ENCODE results near the gene ARPC1A.

ARPC1A gene

GRCh38 chr7:99404235-99404976, 78.7 kb downstream of the ARPC1A start:
- no peak for DNase-seq (ENCODE audit: low read depth)
- no peak for TF ChIP-seq CTCF (IDR thresholded peaks at IDR 0.05; ENCODE audit: insufficient read depth, low read depth, low read length, missing control alignments)

GRCh38 chr7:99404977-99405320, 79.3 kb downstream of the ARPC1A start:
- no peak for DNase-seq (ENCODE audit: low read depth)
- no peak for TF ChIP-seq CTCF (IDR thresholded peaks at IDR 0.05; ENCODE audit: insufficient read depth, low read depth, low read length, missing control alignments)
- H3K4me3 ChIP-seq (ENCODE audit: low read depth, low read length), result no peak overlapping the region

More at GRCh38 chr7:99404235-99404976, 78.7 kb downstream of the ARPC1A start:
- no peak overlapping the region for H3K4me3 ChIP-seq (ENCODE audit: low read depth, low read length)

- peak overlapping the region; percentile 73 for H3K4me3 ChIP-seq (ENCODE audit: low read depth, low read length)
- no peak for TF ChIP-seq CTCF (IDR thresholded peaks at IDR 0.05; ENCODE audit: insufficient read depth, low read depth, low read length, missing control alignments)
Observed at GRCh38 chr7:99406557-99406956, 80.9 kb downstream of the ARPC1A start.

GRCh38 chr7:99407872-99408378, 82.2 kb downstream of the ARPC1A start:
- TF ChIP-seq CTCF (IDR thresholded peaks at IDR 0.05; ENCODE audit: insufficient read depth, low read depth, low read length, missing control alignments), result no peak
- peak overlapping the region; percentile 73 for H3K4me3 ChIP-seq (ENCODE audit: low read depth, low read length)
- peak; percentile 46 for DNase-seq (ENCODE audit: low read depth)

More at GRCh38 chr7:99406557-99406956, 80.9 kb downstream of the ARPC1A start:
- DNase-seq (ENCODE audit: low read depth), result peak; percentile 44

GRCh38 chr7:99408379-99409191, 82.9 kb downstream of the ARPC1A start, which contains the start of the genes BUD31 and PDAP1:
TSS of gene BUD31 (plus strand) at chr7:99408969. CDS start at chr7:99411093, 2,124 bp downstream.
TSS of gene PDAP1 (minus strand) at chr7:99408597. CDS start at chr7:99408548, 49 bp downstream.
- TF ChIP-seq CTCF (IDR thresholded peaks at IDR 0.05; ENCODE audit: insufficient read depth, low read depth, low read length, missing control alignments), result no peak
- H3K4me3 ChIP-seq (ENCODE audit: low read depth, low read length), result peak within 1 kb of the TSS; percentile 73
- peak; percentile 96 for DNase-seq (ENCODE audit: low read depth)

GRCh38 chr7:99409192-99409572, 83.5 kb downstream of the ARPC1A start:
- no peak for DNase-seq (ENCODE audit: low read depth)
- TF ChIP-seq CTCF (IDR thresholded peaks at IDR 0.05; ENCODE audit: insufficient read depth, low read depth, low read length, missing control alignments), result no peak
- peak overlapping the region; percentile 73 for H3K4me3 ChIP-seq (ENCODE audit: low read depth, low read length)
